NK-92 (cell line): ENCODE data around the gene DNAH2.
"Not testable (repeated sequence)": the region's sequence is repeated elsewhere in the genome, so short reads cannot be mapped to it uniquely, and the experiment has no call there.

Source experiments
- DNase-seq: peaks from one replicate; lab custom pipeline; 2025; ENCODE audit not compliant: unreplicated experiment; lab: John Stamatoyannopoulos, UW

Gene DNAH2

GRCh38 chr17:7769854-7770253 lies 52.3 kb downstream of the DNAH2 start:
- DNase-seq, result no peak

- no peak for DNase-seq
Observed at GRCh38 chr17:7774055-7774521, 56.5 kb downstream of the DNAH2 start.

GRCh38 chr17:7775051-7775450 lies 57.5 kb downstream of the DNAH2 start:
- no peak for DNase-seq

GRCh38 chr17:7777017-7777416 lies 59.5 kb downstream of the DNAH2 start:
- DNase-seq, result no peak

- no peak for DNase-seq
Observed at GRCh38 chr17:7780736-7781135, 63.2 kb downstream of the DNAH2 start.

- DNase-seq, result no peak
Observed at GRCh38 chr17:7781429-7781828, 63.9 kb downstream of the DNAH2 start.

- no peak for DNase-seq
Observed at GRCh38 chr17:7782240-7782639, 64.7 kb downstream of the DNAH2 start.

GRCh38 chr17:7786866-7787265 lies 69.3 kb downstream of the DNAH2 start:
- DNase-seq, result no peak

GRCh38 chr17:7789131-7789530 lies 71.6 kb downstream of the DNAH2 start:
- DNase-seq, result no peak

- no peak for DNase-seq
Observed at GRCh38 chr17:7790150-7790549, 72.6 kb downstream of the DNAH2 start.

- no peak for DNase-seq
Observed at GRCh38 chr17:7792611-7793010, 75.1 kb downstream of the DNAH2 start.

GRCh38 chr17:7794075-7794663 lies 76.6 kb downstream of the DNAH2 start:
- no peak for DNase-seq

- no peak for DNase-seq
Observed at GRCh38 chr17:7797976-7798375, 80.4 kb downstream of the DNAH2 start.

GRCh38 chr17:7798839-7799238 lies 81.3 kb downstream of the DNAH2 start:
- DNase-seq, result no peak

- DNase-seq, result no peak
Observed at GRCh38 chr17:7803981-7804380, 86.4 kb downstream of the DNAH2 start.

- no peak for DNase-seq
Observed at GRCh38 chr17:7806587-7806986, 89.0 kb downstream of the DNAH2 start.

- no peak for DNase-seq
Observed at GRCh38 chr17:7807206-7807605, 89.7 kb downstream of the DNAH2 start.

- DNase-seq, result no peak
Observed at GRCh38 chr17:7809086-7809790, 91.7 kb downstream of the DNAH2 start.

- DNase-seq, result not testable (repeated sequence)
Observed at GRCh38 chr17:7809791-7810343, 92.3 kb downstream of the DNAH2 start.

GRCh38 chr17:7811251-7811650 lies 93.7 kb downstream of the DNAH2 start:
- DNase-seq, result no peak

GRCh38 chr17:7814969-7815368 lies 97.4 kb downstream of the DNAH2 start:
- DNase-seq, result no peak

GRCh38 chr17:7816926-7817642 lies 99.5 kb downstream of the DNAH2 start:
- DNase-seq, result no peak
